GM19043 (cell line): ENCODE measurements around the gene SRC.
A peak's percentile ranks its signal among the peaks of the same experiment; 100 is the strongest.

Experiments used
- ATAC-seq: cut with Tn5 transposase; IDR thresholded peaks from one replicate; pipeline ENCODE4 v1.9.1; 2021; ENCODE audit warnings: low read depth; ENCODE audit not compliant: unreplicated experiment

The SRC gene

GRCh38 chr20:37314617-37315016 lies 31.3 kb upstream of the SRC start:
- no peak for ATAC-seq

- no peak for ATAC-seq
These were observed 30.9 kb upstream of the SRC start for GRCh38 chr20:37315021-37315451.

- ATAC-seq: no peak
These were observed 30.4 kb upstream of the SRC start for GRCh38 chr20:37315452-37316110.

- peak; percentile 80 for ATAC-seq
These were observed 29.7 kb upstream of the SRC start for GRCh38 chr20:37316116-37316774.

- no peak for ATAC-seq
These were observed 29.2 kb upstream of the SRC start for GRCh38 chr20:37316775-37317170.

GRCh38 chr20:37317316-37317715 lies 28.6 kb upstream of the SRC start:
- no peak for ATAC-seq

- ATAC-seq: no peak
These were observed 27.8 kb upstream of the SRC start for GRCh38 chr20:37317994-37318640.

- no peak for ATAC-seq
These were observed 26.7 kb upstream of the SRC start for GRCh38 chr20:37319151-37319671.

GRCh38 chr20:37323985-37324384 lies 22.0 kb upstream of the SRC start:
- no peak for ATAC-seq

- ATAC-seq: no peak
These were observed 20.7 kb upstream of the SRC start for GRCh38 chr20:37325206-37325605.

GRCh38 chr20:37326666-37327065 lies 19.3 kb upstream of the SRC start:
- ATAC-seq: no peak

- no peak for ATAC-seq
These were observed 18.2 kb upstream of the SRC start for GRCh38 chr20:37327748-37328147.

GRCh38 chr20:37328149-37328945 lies 17.6 kb upstream of the SRC start:
- ATAC-seq: no peak

- ATAC-seq: no peak
These were observed 16.3 kb upstream of the SRC start for GRCh38 chr20:37329481-37330165.

GRCh38 chr20:37330316-37330715 lies 15.6 kb upstream of the SRC start:
- no peak for ATAC-seq

GRCh38 chr20:37331060-37331857 lies 14.7 kb upstream of the SRC start:
- ATAC-seq: no peak

GRCh38 chr20:37333130-37333847 lies 12.7 kb upstream of the SRC start:
- no peak for ATAC-seq

GRCh38 chr20:37333848-37334318 lies 12.1 kb upstream of the SRC start:
- ATAC-seq: no peak

GRCh38 chr20:37334450-37334849 lies 11.5 kb upstream of the SRC start:
- ATAC-seq: no peak
